H1 (cell line): Measurements from ENCODE around the gene HSPD1. TPM values are rescaled to one million over a fixed set of nuclear protein-coding genes. Genes with fewer than 3 reads are reported as not detected.

Experiments used
- CTCF ChIA-PET: fragments of 300-600 bp; sonication (Branson Sonifier 250); formaldehyde crosslinking; loops from one replicate; lab custom pipeline; 2021; ENCODE audit not compliant: partially characterized antibody; lab: Charles Lee
- POLR2A ChIA-PET: fragments of 300-600 bp; sonication (Branson Sonifier 250); formaldehyde crosslinking; loops from one replicate; lab custom pipeline; 2021; ENCODE audit warnings: inconsistent platforms; ENCODE audit not compliant: partially characterized antibody; lab: Charles Lee
- DNase-seq, 2 experiments: peaks; one replicate each; pipeline versions ENCODE4 v3.0.0 to v3.0.0-alpha.2; 2010 to 2022; ENCODE audit warnings: low spot score in 2 of 2, low read depth in 1 of 2, mixed read lengths in 1 of 2
- FAIRE-seq: peaks from 2 replicates; lab custom pipeline; 2011; peaks lifted over from hg19 to GRCh38; lab: Jason Lieb, UNC
- H2AFZ ChIP-seq: 2 replicates; pipeline ENCODE4 v1.8.1; 2012; ENCODE audit warnings: low read length, inconsistent platforms
- H2AK5ac ChIP-seq: 2 replicates; pipeline ENCODE4 v1.6.1; 2013; ENCODE audit warnings: low read depth, low read length
- H2BK120ac ChIP-seq: replicated peaks from 2 replicates; pipeline ENCODE3; 2013; ENCODE audit warnings: low read depth, low read length, inconsistent platforms
- H2BK12ac ChIP-seq: 2 replicates; pipeline ENCODE4 v1.6.1; 2013; ENCODE audit warnings: low read depth, low read length
- H2BK15ac ChIP-seq: 2 replicates; pipeline ENCODE4 v1.6.1; 2013; ENCODE audit warnings: low read length
- H2BK20ac ChIP-seq: 2 replicates; pipeline ENCODE4 v1.6.1; 2013; ENCODE audit warnings: low read length
- H2BK5ac ChIP-seq: 2 replicates; pipeline ENCODE4 v1.6.1; 2013; ENCODE audit warnings: low read depth, low read length
- H3K14ac ChIP-seq: 2 replicates; pipeline ENCODE4 v1.6.1; 2013; ENCODE audit warnings: inconsistent platforms; ENCODE audit not compliant: insufficient read length
- H3K18ac ChIP-seq: 2 replicates; pipeline ENCODE4 v1.6.1; 2013; ENCODE audit warnings: low read length; ENCODE audit errors: extremely low read depth
- H3K23ac ChIP-seq: 2 replicates; pipeline ENCODE4 v1.6.1; 2013; ENCODE audit warnings: inconsistent platforms; ENCODE audit not compliant: insufficient read length
- H3K23me2 ChIP-seq: 2 replicates; pipeline ENCODE4 v1.6.1; 2013; ENCODE audit warnings: low read depth, low read length
- H3K27ac ChIP-seq: 2 replicates; pipeline ENCODE4 v1.6.1; 2011; ENCODE audit warnings: low read depth, low read length, inconsistent platforms
- H3K27me3 ChIP-seq, 4 experiments: replicated peaks in 1 of 4; 1 replicate in 1 of 4; 2 replicates in 3 of 4; pipeline versions ENCODE4 v1.6.1 to v1.8.1; 2011 to 2013; ENCODE audit warnings: low read length in 3 of 4, mild to moderate bottlenecking in 3 of 4, inconsistent platforms in 2 of 4, mixed read lengths in 2 of 4, moderate library complexity in 1 of 4; ENCODE audit not compliant: control insufficient read depth in 3 of 4, insufficient read depth in 3 of 4; ENCODE audit errors: extremely low read depth in 1 of 4
- H3K36me3 ChIP-seq, 4 experiments: 2 replicates each; pipeline versions ENCODE4 v1.6.1 to v1.8.1; 2011 to 2013; ENCODE audit warnings: mild to moderate bottlenecking in 4 of 4, low read length in 3 of 4, moderate library complexity in 2 of 4, control low read depth in 1 of 4, inconsistent platforms in 1 of 4; ENCODE audit not compliant: insufficient read depth in 4 of 4, control insufficient read depth in 2 of 4
- H3K4ac ChIP-seq: replicated peaks from 2 replicates; pipeline ENCODE3; 2013; ENCODE audit warnings: low read length, low read depth, mixed read lengths, inconsistent platforms; ENCODE audit not compliant: insufficient read length
- H3K4me1 ChIP-seq, 4 experiments: replicated peaks in 1 of 4; 1 replicate in 1 of 4; 2 replicates in 3 of 4; pipeline versions ENCODE4 v1.6.1 to v1.8.1; 2011 to 2013; ENCODE audit warnings: low read length in 3 of 4, inconsistent platforms in 2 of 4, mixed read lengths in 1 of 4; ENCODE audit not compliant: insufficient read depth in 4 of 4, control insufficient read depth in 3 of 4
- H3K4me2 ChIP-seq, 2 experiments: 2 replicates each; pipeline versions ENCODE4 v1.6.1 to v1.8.1; 2011 to 2013; ENCODE audit warnings: low read depth in 2 of 2, low read length in 2 of 2, control low read depth in 1 of 2, inconsistent platforms in 1 of 2, mild to moderate bottlenecking in 1 of 2; ENCODE audit not compliant: insufficient read depth in 1 of 2
- H3K4me3 ChIP-seq, 4 experiments: fragments of 200-600, 300-600 bp in 1 of 4; sonication (generic), shearing (Covaris generic), sonication (Bioruptor Twin) in 1 of 4; 2 replicates each; pipeline versions ENCODE4 v1.5.1 to v1.8.1; 2011 to 2016; ENCODE audit warnings: low read length in 4 of 4, low read depth in 3 of 4, control low read depth in 2 of 4, inconsistent platforms in 2 of 4, mild to moderate bottlenecking in 2 of 4, mixed read lengths in 1 of 4, moderate library complexity in 1 of 4; ENCODE audit not compliant: insufficient read depth in 2 of 4; ENCODE audit errors: extremely low read depth in 1 of 4
- H3K56ac ChIP-seq: replicated peaks from 2 replicates; pipeline ENCODE3; 2013; ENCODE audit warnings: low read depth, mild to moderate bottlenecking, mixed read lengths, low read length, inconsistent platforms; ENCODE audit not compliant: insufficient read length
- H3K79me1 ChIP-seq: 2 replicates; pipeline ENCODE4 v1.6.1; 2013; ENCODE audit warnings: low read depth, low read length, control low read depth
- H3K79me2 ChIP-seq, 2 experiments: 2 replicates each; pipeline versions ENCODE4 v1.6.1 to v1.8.1; 2012 to 2013; ENCODE audit warnings: low read length in 2 of 2, mild to moderate bottlenecking in 2 of 2, inconsistent platforms in 1 of 2; ENCODE audit not compliant: insufficient read depth in 2 of 2, control insufficient read depth in 1 of 2
- H3K9ac ChIP-seq, 4 experiments: replicated peaks in 1 of 4; 1 replicate in 1 of 4; 2 replicates in 3 of 4; pipeline versions ENCODE4 v1.6.1 to v1.8.1; 2011 to 2013; ENCODE audit warnings: low read depth in 3 of 4, low read length in 3 of 4, control low read depth in 2 of 4, mild to moderate bottlenecking in 2 of 4, moderate library complexity in 2 of 4, inconsistent platforms in 1 of 4; ENCODE audit errors: extremely low read depth in 1 of 4
- H3K9me3 ChIP-seq, 2 experiments: 2 replicates each; pipeline versions ENCODE4 v1.6.1 to v1.8.1; 2012 to 2013; ENCODE audit warnings: mild to moderate bottlenecking in 2 of 2, moderate library complexity in 2 of 2, control low read depth in 1 of 2, inconsistent platforms in 1 of 2, low read depth in 1 of 2, low read length in 1 of 2, mixed read lengths in 1 of 2; ENCODE audit not compliant: insufficient read depth in 2 of 2
- H4K20me1 ChIP-seq, 2 experiments: replicated peaks in 1 of 2; 2 replicates each; pipeline versions ENCODE3 to v1.8.1; 2011 to 2013; ENCODE audit warnings: inconsistent platforms in 2 of 2, low read length in 2 of 2, mild to moderate bottlenecking in 1 of 2; ENCODE audit not compliant: insufficient read depth in 2 of 2, control insufficient read depth in 1 of 2
- H4K5ac ChIP-seq: 2 replicates; pipeline ENCODE4 v1.6.1; 2013; ENCODE audit warnings: low read length, low read depth, mixed read lengths, inconsistent platforms; ENCODE audit not compliant: insufficient read length
- H4K8ac ChIP-seq: 2 replicates; pipeline ENCODE4 v1.8.0; 2013; ENCODE audit warnings: mild to moderate bottlenecking, moderate library complexity, low read length, inconsistent platforms; ENCODE audit not compliant: insufficient read depth; ENCODE audit errors: extremely low read depth
- H4K91ac ChIP-seq: replicated peaks from 2 replicates; pipeline ENCODE3; 2013; ENCODE audit warnings: low read length, mixed read lengths, inconsistent platforms; ENCODE audit not compliant: insufficient read length
- BCL11A ChIP-seq, 2 experiments: IDR thresholded peaks; one replicate each; pipeline ENCODE4 v1.6.1; 2011; ENCODE audit warnings: low read depth in 2 of 2, low read length in 2 of 2, mild to moderate bottlenecking in 2 of 2
- BRCA1 ChIP-seq: IDR thresholded peaks from 2 replicates; pipeline ENCODE4 v1.6.1; 2012; ENCODE audit warnings: low read depth, low read length, improper control_type of control experiment
- CBX8 ChIP-seq: fragments of 300-800, 300-1000 bp; sonication (generic); IDR thresholded peaks from 2 replicates; pipeline ENCODE4 v1.7.1; 2016; ENCODE audit warnings: low read depth, low read length, borderline replicate concordance
- CHD2 ChIP-seq: IDR thresholded peaks from 2 replicates; pipeline ENCODE4 v1.6.1; 2012; ENCODE audit warnings: low read length, improper control_type of control experiment
- CREB1 ChIP-seq: IDR thresholded peaks from 2 replicates; pipeline ENCODE4 v1.6.1; 2012; ENCODE audit warnings: inconsistent platforms
- FOSL1 ChIP-seq: IDR thresholded peaks from 2 replicates; pipeline ENCODE4 v1.6.1; 2011; ENCODE audit warnings: mild to moderate bottlenecking, low read depth, low read length, moderate library complexity; ENCODE audit not compliant: insufficient read depth
- HDAC2 ChIP-seq, 2 experiments: fragments of 300-600 bp in 1 of 2; sonication (generic) in 1 of 2; IDR thresholded peaks; 2 replicates each; pipeline ENCODE4 v1.6.1; 2011 to 2012; ENCODE audit warnings: low read depth in 2 of 2, low read length in 2 of 2, mild to moderate bottlenecking in 2 of 2, moderate library complexity in 2 of 2, borderline replicate concordance in 1 of 2, inconsistent platforms in 1 of 2
- NANOG ChIP-seq: IDR thresholded peaks from 2 replicates; pipeline ENCODE4 v1.6.1; 2011; ENCODE audit warnings: low read length, low read depth, mild to moderate bottlenecking, inconsistent platforms; ENCODE audit not compliant: insufficient read depth, poor library complexity, severe bottlenecking
- POLR2AphosphoS5 ChIP-seq: IDR thresholded peaks from 2 replicates; pipeline ENCODE4 v1.6.1; 2011; ENCODE audit warnings: low read depth, low read length
- RFX5 ChIP-seq: IDR thresholded peaks from 2 replicates; pipeline ENCODE4 v1.6.1; 2011; ENCODE audit warnings: low read depth, low read length, improper control_type of control experiment, borderline replicate concordance
- SIN3A ChIP-seq, 2 experiments: IDR thresholded peaks in 1 of 2; conservative IDR thresholded peaks in 1 of 2; 2 replicates each; pipeline ENCODE4 v1.6.1; 2011 to 2012; ENCODE audit warnings: low read length in 2 of 2, improper control_type of control experiment in 1 of 2, low read depth in 1 of 2, mild to moderate bottlenecking in 1 of 2
- SIRT6 ChIP-seq: IDR thresholded peaks from one replicate; pipeline ENCODE4 v1.7.1; 2012; ENCODE audit warnings: low read length, inconsistent platforms
- SP2 ChIP-seq: IDR thresholded peaks from 2 replicates; pipeline ENCODE4 v1.6.1; 2012; ENCODE audit warnings: mild to moderate bottlenecking, low read length, inconsistent platforms
- SP4 ChIP-seq: IDR thresholded peaks from 2 replicates; pipeline ENCODE4 v1.6.1; 2012; ENCODE audit warnings: low read length, inconsistent platforms
- TAF1 ChIP-seq: IDR thresholded peaks from 2 replicates; pipeline ENCODE4 v1.6.1; 2011; ENCODE audit warnings: mild to moderate bottlenecking, low read depth, low read length
- ZNF274 ChIP-seq: IDR thresholded peaks from 2 replicates; pipeline ENCODE4 v1.7.0; 2012; ENCODE audit warnings: low read length, borderline replicate concordance; ENCODE audit errors: extremely low read depth
- polyA plus RNA-seq, 7 experiments: library from polyadenylated mRNA; depleted of rRNA in 3 of 7; stranded (reverse) in 5 of 7; unstranded in 2 of 7; fragments of >200 nt in 5 of 7; fragments of 200-250 nt in 2 of 7; gene quantifications; 1 replicate in 5 of 7; 2 replicates in 1 of 7; 4 replicates in 1 of 7; pipeline versions ENCODE4 v1.2.1 to v1.2.3, GENCODE V29; 2011 to 2013; ENCODE audit warnings: missing spikeins in 2 of 7, mixed read lengths in 2 of 7
- total RNA-seq: library from RNA; stranded (reverse); fragmentation: NEBNext Ultra II Directional; extraction: Animal tissue kit (Norgen Biotek cat#: 25700); gene quantifications from 2 replicates; pipeline ENCODE4 v1.2.1, GENCODE V29; 2021
- TF ChIP-seq, protein P1 (sequence below): IDR thresholded peaks from 2 replicates; pipeline ENCODE4 v1.6.1; 2012; ENCODE audit warnings: inconsistent platforms

HSPD1 gene
- total and polyA plus RNA-seq, 2 of the 8 experiments (the other 6 are each of a cell fraction or from before 2014, with no cell fraction given), result 221 to 1,108 TPM

DNA sequence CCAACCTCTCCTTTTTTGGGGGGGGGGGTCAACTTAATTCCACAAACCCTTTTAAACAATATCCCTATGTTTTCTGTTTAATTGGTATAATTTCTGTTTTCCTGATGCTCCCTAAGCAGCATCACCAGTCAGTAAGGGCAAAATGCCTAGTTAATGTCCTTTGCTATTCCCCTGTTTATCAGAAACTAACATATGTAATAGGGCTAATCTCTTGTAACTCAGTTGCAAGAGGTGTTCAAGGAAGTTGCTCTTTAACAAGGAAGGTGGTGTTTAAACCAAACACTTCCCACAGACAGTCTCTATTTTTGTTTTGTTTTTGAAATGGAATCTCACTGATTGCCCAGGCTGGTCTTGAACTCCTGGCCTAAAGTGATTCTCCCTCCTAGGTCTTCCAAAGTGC lies 52.8 kb downstream of the HSPD1 start:
- H3K14ac ChIP-seq, result no peak overlapping the region
- POLR2A ChIA-PET, result no interaction called here
- no peak overlapping the region for H2AK5ac ChIP-seq
- H4K91ac ChIP-seq, result no peak overlapping the region
- H3K79me1 ChIP-seq, result no peaks in the 10 kb centered on the region
- no peaks in the 10 kb centered on the region for H3K36me3 ChIP-seq
- no peak overlapping the region for H2AFZ ChIP-seq
- H3K4me2 ChIP-seq, result no peak overlapping the region
- no peaks in the 10 kb centered on the region; the same call in 1 of the 2 replicates for H3K23me2 ChIP-seq
- no peak overlapping the region for H3K9ac ChIP-seq
- H4K20me1 ChIP-seq, result no peaks in the 10 kb centered on the region
- no peaks in the 10 kb centered on the region for H3K4me1 ChIP-seq
- no peak overlapping the region for H3K18ac ChIP-seq
- H3K4me3 ChIP-seq, result no peak overlapping the region
- no peak overlapping the region for H4K5ac ChIP-seq
- CTCF ChIA-PET, result no interaction called here
- H3K27ac ChIP-seq, result no peak overlapping the region
- H3K9me3 ChIP-seq, result peaks cover 0 to 3% of the 10 kb centered on the region in 2 experiments; a peak in 1 of 4 replicates
- FAIRE-seq, result no peak
- H3K23ac ChIP-seq, result no peak overlapping the region
- H2BK5ac ChIP-seq, result no peak overlapping the region
- H3K27me3 ChIP-seq, result no peaks in the 10 kb centered on the region
- H2BK120ac ChIP-seq, result no peak overlapping the region
- H3K56ac ChIP-seq, result no peak overlapping the region
- H2BK15ac ChIP-seq, result no peak overlapping the region
- no peak for DNase-seq
- H3K79me2 ChIP-seq, result no peaks in the 10 kb centered on the region
- H4K8ac ChIP-seq, result no peak overlapping the region
- H2BK12ac ChIP-seq, result no peak overlapping the region
- no peak overlapping the region for H2BK20ac ChIP-seq
- H3K4ac ChIP-seq, result no peak overlapping the region
- TF ChIP-seq SIRT6, result no peak
- no peak for TF ChIP-seq ZNF274
- no peak for TF ChIP-seq POLR2AphosphoS5
- TF ChIP-seq BCL11A (IDR thresholded peaks at IDR 0.05; ENCODE audit: low read depth in 2 of 2, low read length in 2 of 2), result no peak
- TF ChIP-seq FOSL1, result no peak
- TF ChIP-seq SP2, result no peak
- TF ChIP-seq TAF1, result no peak
- TF ChIP-seq HDAC2 (IDR thresholded peaks at IDR 0.05; ENCODE audit: borderline replicate concordance in 1 of 2, low read depth in 2 of 2, low read length in 2 of 2), result no peak
- no peak for TF ChIP-seq NANOG
- no peak for TF ChIP-seq CREB1
- TF ChIP-seq SP4, result no peak
- no peak for TF ChIP-seq CBX8
- no peak for TF ChIP-seq BRCA1
- TF ChIP-seq CHD2, result no peak
- no peak for TF ChIP-seq SIN3A (conservative IDR thresholded peaks at IDR 0.05 in 1 of 2, IDR thresholded peaks at IDR 0.05 in 1 of 2; ENCODE audit: low read depth in 1 of 2, low read length in 2 of 2)
- TF ChIP-seq, protein P1, sequence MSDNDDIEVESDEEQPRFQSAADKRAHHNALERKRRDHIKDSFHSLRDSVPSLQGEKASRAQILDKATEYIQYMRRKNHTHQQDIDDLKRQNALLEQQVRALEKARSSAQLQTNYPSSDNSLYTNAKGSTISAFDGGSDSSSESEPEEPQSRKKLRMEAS, result no peak
- no peak for TF ChIP-seq RFX5
